Endodermal cell (in vitro differentiated cells): Measurements from ENCODE around the gene OSBPL8. TPM values are rescaled to one million over a fixed set of nuclear protein-coding genes. Genes with fewer than 3 reads are reported as not detected.

Experiments
- DNase-seq: peaks from one replicate; pipeline ENCODE4 v3.0.0-alpha.2; 2017
- H3K27ac ChIP-seq: 2 replicates; pipeline ENCODE4 v1.5.1; 2013; ENCODE audit warnings: mild to moderate bottlenecking, low read depth, low read length, moderate library complexity
- H3K27me3 ChIP-seq: 2 replicates; pipeline ENCODE4 v1.6.1; 2013; ENCODE audit warnings: mild to moderate bottlenecking, low read length, moderate library complexity; ENCODE audit not compliant: insufficient read depth, control insufficient read depth, poor library complexity, severe bottlenecking
- H3K36me3 ChIP-seq: 2 replicates; pipeline ENCODE4 v1.7.0; 2013; ENCODE audit warnings: mild to moderate bottlenecking, low read length, moderate library complexity; ENCODE audit not compliant: control insufficient read depth, insufficient read depth
- H3K4me1 ChIP-seq: one replicate; pipeline ENCODE4 v1.7.0; 2013; ENCODE audit warnings: low read length; ENCODE audit not compliant: control insufficient read depth, insufficient read depth
- H3K4me3 ChIP-seq: 2 replicates; pipeline ENCODE4 v1.5.1; 2013; ENCODE audit warnings: mild to moderate bottlenecking, low read length, moderate library complexity
- H3K9ac ChIP-seq: 2 replicates; pipeline ENCODE4 v1.6.1; 2013; ENCODE audit warnings: mild to moderate bottlenecking, low read length, moderate library complexity; ENCODE audit not compliant: poor library complexity, severe bottlenecking; ENCODE audit errors: extremely low read depth
- H3K9me3 ChIP-seq: 2 replicates; pipeline ENCODE4 v1.6.1; 2013; ENCODE audit warnings: mild to moderate bottlenecking, low read length, moderate library complexity; ENCODE audit not compliant: control insufficient read depth
- H3K27ac Mint-ChIP-seq: 2 replicates; pipeline ENCODE4 v1.8.0; 2020; ENCODE audit warnings: mixed read lengths
- H3K27me3 Mint-ChIP-seq: 2 replicates; pipeline ENCODE4 v1.8.0; 2021; ENCODE audit warnings: mild to moderate bottlenecking, mixed read lengths; ENCODE audit not compliant: insufficient read depth
- H3K36me3 Mint-ChIP-seq: 2 replicates; pipeline ENCODE4 v1.8.0; 2020; ENCODE audit warnings: low read depth, mixed read lengths
- H3K4me1 Mint-ChIP-seq: 2 replicates; pipeline ENCODE4 v1.8.0; 2020; ENCODE audit warnings: mixed read lengths
- H3K4me3 Mint-ChIP-seq: 2 replicates; pipeline ENCODE4 v1.8.0; 2020; ENCODE audit warnings: mild to moderate bottlenecking, moderate library complexity, mixed read lengths
- H3K9me3 Mint-ChIP-seq: 2 replicates; pipeline ENCODE4 v1.8.0; 2020; ENCODE audit warnings: mild to moderate bottlenecking, mixed read lengths
- CTCF ChIP-seq: fragments of 200-600 bp; sonication (generic); conservative IDR thresholded peaks from 2 replicates; pipeline ENCODE4 v1.5.0; 2021; ENCODE audit warnings: antibody characterized with exemption, mild to moderate bottlenecking
- WGBS, 2 experiments: methylation state at CpG; one replicate each; pipeline versions ENCODE4 v1.1.5 to v1.1.7; 2013; ENCODE audit warnings: missing lambda C conversion rate in 2 of 2, mixed read lengths in 1 of 2; ENCODE audit not compliant: insufficient coverage in 1 of 2, insufficient read length in 1 of 2; 5-methylcytosine and 5-hydroxymethylcytosine counted together
- total RNA-seq, 2 donors: library from RNA; stranded (reverse); fragmentation: NEBNext Ultra II Directional in 1 of 2; extraction: Animal tissue kit (Norgen Biotek cat#: 25700) in 1 of 2; gene quantifications; 2 replicates in 1 of 2; 3 replicates in 1 of 2; pipeline ENCODE4 v1.2.1, GENCODE V29; 2021

Gene OSBPL8
- total RNA-seq, 2 donors from 2014 or later, result 44.0 to 58.8 TPM

- Mint-ChIP-seq H3K4me3 (no peak overlapping the region), H3K9me3 (peaks cover 17% of the 10 kb centered on the region), H3K27ac (no peak overlapping the region), H3K36me3 (peaks cover 2% of the 10 kb centered on the region), H3K4me1 (no peaks in the 10 kb centered on the region), H3K27me3 (no peaks in the 10 kb centered on the region)
- no peaks in the 10 kb centered on the region for H3K4me1 ChIP-seq
- H3K9ac ChIP-seq, result no peak overlapping the region
- no peaks in the 10 kb centered on the region for H3K27me3 ChIP-seq
- H3K9me3 ChIP-seq, result peaks cover 13% of the 10 kb centered on the region
- H3K27ac ChIP-seq, result no peak overlapping the region
- no peaks in the 10 kb centered on the region for H3K36me3 ChIP-seq
- 71 to 95% methylated on average over 1 to 2 of the region's 3 CpGs for WGBS, 2 experiments
- H3K4me3 ChIP-seq, result no peak overlapping the region
- DNase-seq, result no peak
- TF ChIP-seq CTCF, result no peak
These were observed 9.4 kb upstream of the OSBPL8 start for GRCh38 chr12:76568888-76569551.

- no peak for TF ChIP-seq CTCF
These were observed 8.6 kb upstream of the OSBPL8 start for GRCh38 chr12:76568130-76568529.

GRCh38 chr12:76563061-76563460, 3.5 kb upstream of the OSBPL8 start:
- Histone ChIP-seq H3K36me3 (no peaks in the 10 kb centered on the region), H3K9ac (no peak overlapping the region), H3K9me3 (no peaks in the 10 kb centered on the region), H3K4me3 (no peak overlapping the region), H3K27me3 (no peaks in the 10 kb centered on the region), H3K27ac (no peak overlapping the region), H3K4me1 (no peaks in the 10 kb centered on the region)
- no peaks in the 10 kb centered on the region for H3K27me3 Mint-ChIP-seq
- no peaks in the 10 kb centered on the region for H3K9me3 Mint-ChIP-seq
- H3K27ac Mint-ChIP-seq, result no peak overlapping the region
- DNase-seq, result no peak
- H3K4me3 Mint-ChIP-seq, result no peak overlapping the region
- TF ChIP-seq CTCF, result no peak
- H3K36me3 Mint-ChIP-seq, result no peaks in the 10 kb centered on the region
- H3K4me1 Mint-ChIP-seq, result peaks cover 20% of the 10 kb centered on the region
- WGBS, 2 experiments, result 97 to 100% methylated on average over 1 to 2 of the region's 2 CpGs

More at GRCh38 chr12:76568130-76568529, 8.6 kb upstream of the OSBPL8 start:
- Mint-ChIP-seq H3K4me3 (no peak overlapping the region), H3K36me3 (peaks cover 2% of the 10 kb centered on the region), H3K27ac (no peak overlapping the region), H3K27me3 (no peaks in the 10 kb centered on the region), H3K4me1 (no peaks in the 10 kb centered on the region), H3K9me3 (peaks cover 9% of the 10 kb centered on the region)
- H3K36me3 ChIP-seq, result no peaks in the 10 kb centered on the region
- WGBS, 2 experiments, result 91 to 95% methylated on average over 3 of the region's 3 CpGs
- no peaks in the 10 kb centered on the region for H3K4me1 ChIP-seq
- no peaks in the 10 kb centered on the region for H3K27me3 ChIP-seq
- peaks cover 4% of the 10 kb centered on the region for H3K9me3 ChIP-seq
- H3K9ac ChIP-seq, result no peak overlapping the region
- H3K4me3 ChIP-seq, result no peak overlapping the region
- no peak overlapping the region for H3K27ac ChIP-seq
- DNase-seq, result no peak
